Left ventricle myocardium inferior (tissue), 1 donor: ENCODE results near the gene CECR2. TPM values are rescaled to one million over a fixed set of nuclear protein-coding genes. Genes with fewer than 3 reads are reported as not detected.

Source experiments
- DNase-seq: peaks from one replicate; pipeline ENCODE4 v3.0.0-alpha.2; 2020
- H3K27ac ChIP-seq: fragments of 200-600 bp; replicated peaks from 2 replicates; pipeline ENCODE4 v1.8.0; 2021
- H3K27me3 ChIP-seq: fragments of 200-600 bp; 2 replicates; pipeline ENCODE4 v1.8.0; 2021; ENCODE audit warnings: low read depth
- H3K36me3 ChIP-seq: fragments of 200-600 bp; 2 replicates; pipeline ENCODE4 v1.8.0; 2021
- H3K4me1 ChIP-seq: fragments of 200-600 bp; 2 replicates; pipeline ENCODE4 v1.8.0; 2021
- H3K4me3 ChIP-seq: fragments of 200-600 bp; 2 replicates; pipeline ENCODE4 v1.8.0; 2021; ENCODE audit warnings: mild to moderate bottlenecking, moderate library complexity
- H3K9me3 ChIP-seq: fragments of 200-600 bp; replicated peaks from 2 replicates; pipeline ENCODE4 v1.8.0; 2021
- intact Hi-C: fragments of 100-400 bp; cut with micrococcal nuclease; formaldehyde crosslinking; loops from one replicate; pipeline ENCODE4 v1.11.0; 2022
- total RNA-seq: library from RNA; stranded (reverse); fragmentation: NEBNext Ultra II Directional; extraction: Animal tissue kit (Norgen Biotek cat#: 25700); gene quantifications from one replicate; pipeline ENCODE4 v1.2.1, GENCODE V29; 2021
- TF ChIP-seq, protein P1 (sequence below): fragments of 200-600 bp; IDR thresholded peaks from 2 replicates; pipeline ENCODE4 v1.8.0; 2021; ENCODE audit warnings: antibody characterized with exemption, mild to moderate bottlenecking, borderline replicate concordance
- donor health status: DM: no; HTN: yes; CAD: no; lungs with severe emphysema.

CECR2 gene
- total RNA-seq, 1 donor from 2014 or later = 3.1 TPM

DNA sequence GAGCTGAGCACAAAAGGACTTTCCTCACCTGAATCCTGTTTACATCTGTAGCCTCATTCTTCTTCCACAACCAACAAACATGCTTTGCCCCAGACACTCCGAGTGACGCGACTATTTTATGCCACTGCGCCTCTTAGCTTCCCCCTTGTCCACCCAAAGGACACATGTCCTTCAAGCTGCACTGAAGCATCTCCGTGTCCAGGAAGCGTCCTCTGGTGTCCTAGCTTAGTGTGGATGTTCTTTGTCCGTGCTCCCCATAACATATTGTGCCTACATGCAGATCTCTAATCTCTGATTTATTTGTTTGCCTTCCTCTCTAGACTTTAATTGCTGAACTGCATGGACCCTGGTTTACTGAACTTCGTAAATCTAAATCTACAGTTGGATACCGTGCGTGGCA, 20.1 kb upstream of the CECR2 start:
- intact Hi-C loops = no loop called here
- no peaks in the 10 kb centered on the region for H3K36me3 ChIP-seq
- no peak for DNase-seq
- no peaks in the 10 kb centered on the region for H3K4me1 ChIP-seq
- no peak overlapping the region for H3K27ac ChIP-seq
- TF ChIP-seq, protein P1, sequence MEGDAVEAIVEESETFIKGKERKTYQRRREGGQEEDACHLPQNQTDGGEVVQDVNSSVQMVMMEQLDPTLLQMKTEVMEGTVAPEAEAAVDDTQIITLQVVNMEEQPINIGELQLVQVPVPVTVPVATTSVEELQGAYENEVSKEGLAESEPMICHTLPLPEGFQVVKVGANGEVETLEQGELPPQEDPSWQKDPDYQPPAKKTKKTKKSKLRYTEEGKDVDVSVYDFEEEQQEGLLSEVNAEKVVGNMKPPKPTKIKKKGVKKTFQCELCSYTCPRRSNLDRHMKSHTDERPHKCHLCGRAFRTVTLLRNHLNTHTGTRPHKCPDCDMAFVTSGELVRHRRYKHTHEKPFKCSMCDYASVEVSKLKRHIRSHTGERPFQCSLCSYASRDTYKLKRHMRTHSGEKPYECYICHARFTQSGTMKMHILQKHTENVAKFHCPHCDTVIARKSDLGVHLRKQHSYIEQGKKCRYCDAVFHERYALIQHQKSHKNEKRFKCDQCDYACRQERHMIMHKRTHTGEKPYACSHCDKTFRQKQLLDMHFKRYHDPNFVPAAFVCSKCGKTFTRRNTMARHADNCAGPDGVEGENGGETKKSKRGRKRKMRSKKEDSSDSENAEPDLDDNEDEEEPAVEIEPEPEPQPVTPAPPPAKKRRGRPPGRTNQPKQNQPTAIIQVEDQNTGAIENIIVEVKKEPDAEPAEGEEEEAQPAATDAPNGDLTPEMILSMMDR = no peak
- H3K9me3 ChIP-seq = no peaks in the 10 kb centered on the region
- peaks cover 13% of the 10 kb centered on the region for H3K27me3 ChIP-seq
- H3K4me3 ChIP-seq = no peak overlapping the region

DNA sequence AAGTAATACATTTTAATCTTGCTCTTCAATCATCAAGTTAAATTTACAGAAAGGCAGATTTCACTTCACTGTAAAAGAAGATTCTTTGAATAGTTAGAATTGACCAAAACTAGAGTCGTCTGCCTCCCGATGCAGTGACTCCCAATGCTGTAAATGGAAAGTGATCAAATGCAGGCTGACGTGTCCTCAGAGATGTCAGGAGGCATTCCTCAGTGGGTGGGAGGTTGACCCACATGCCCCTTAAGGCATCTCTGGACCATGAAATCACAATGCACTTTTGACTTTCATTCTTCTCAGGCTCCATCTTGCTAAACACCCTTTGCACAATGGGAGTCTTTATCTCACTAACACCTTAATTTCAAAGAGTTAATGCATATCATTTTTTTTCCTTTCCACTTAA, 19.0 kb upstream of the CECR2 start:
- Histone ChIP-seq H3K9me3 (no peaks in the 10 kb centered on the region), H3K4me1 (no peaks in the 10 kb centered on the region), H3K4me3 (no peak overlapping the region), H3K27ac (no peak overlapping the region), H3K27me3 (peaks cover 10% of the 10 kb centered on the region), H3K36me3 (no peaks in the 10 kb centered on the region)
- TF ChIP-seq, protein P1 = no peak
- DNase-seq = no peak
- intact Hi-C loops = no loop called here

DNA sequence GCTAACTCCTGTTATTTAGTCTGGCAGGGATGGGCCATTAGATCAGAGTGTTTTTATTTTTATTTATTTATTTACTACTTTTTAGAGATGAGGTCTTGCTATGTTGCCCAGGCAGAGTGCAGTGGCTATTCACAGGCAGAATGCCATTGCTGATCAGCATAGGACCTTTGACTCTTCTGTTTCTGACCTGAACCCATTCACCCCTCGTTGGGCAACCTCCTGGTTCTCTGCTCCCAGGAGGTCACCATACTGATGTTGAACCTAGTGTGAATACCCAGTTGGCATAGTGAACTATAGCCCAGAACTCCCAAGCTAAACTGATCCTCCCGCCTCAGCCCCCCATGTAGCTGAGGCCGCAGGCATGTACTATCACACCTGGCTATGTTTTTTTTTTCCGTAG, 16.5 kb upstream of the CECR2 start:
- no peak for DNase-seq
- no peak overlapping the region for H3K4me3 ChIP-seq
- peaks cover 4% of the 10 kb centered on the region for H3K27me3 ChIP-seq
- TF ChIP-seq, protein P1 = no peak
- intact Hi-C loops = no loop called here
- H3K27ac ChIP-seq = no peak overlapping the region
- H3K36me3 ChIP-seq = no peaks in the 10 kb centered on the region
- H3K4me1 ChIP-seq = no peaks in the 10 kb centered on the region
- H3K9me3 ChIP-seq = no peaks in the 10 kb centered on the region

DNA sequence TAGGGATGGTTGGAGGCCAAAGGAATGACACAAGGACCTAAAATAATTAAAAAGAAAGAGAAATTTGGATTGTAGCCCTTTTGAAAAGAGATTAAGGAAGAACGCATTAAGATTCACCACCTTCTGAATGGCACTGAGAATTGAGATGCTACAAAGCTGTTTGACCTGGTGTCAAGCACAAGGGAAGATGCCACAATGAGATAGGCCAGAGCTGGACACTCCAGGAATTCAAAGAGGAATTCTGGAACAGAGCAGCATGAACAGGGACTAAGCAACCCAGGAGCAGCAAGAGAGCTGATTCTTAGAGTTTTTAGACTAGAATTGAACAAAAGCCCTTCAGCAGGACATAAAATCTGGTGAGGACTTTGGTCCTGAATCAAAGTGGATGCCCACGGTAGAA, 11.6 kb upstream of the CECR2 start:
- DNase-seq = no peak
- Histone ChIP-seq H3K9me3 (no peaks in the 10 kb centered on the region), H3K4me3 (no peak overlapping the region), H3K27ac (no peak overlapping the region), H3K4me1 (no peaks in the 10 kb centered on the region), H3K36me3 (no peaks in the 10 kb centered on the region), H3K27me3 (no peaks in the 10 kb centered on the region)
- intact Hi-C loops = no loop called here
- TF ChIP-seq, protein P1 = no peak

DNA sequence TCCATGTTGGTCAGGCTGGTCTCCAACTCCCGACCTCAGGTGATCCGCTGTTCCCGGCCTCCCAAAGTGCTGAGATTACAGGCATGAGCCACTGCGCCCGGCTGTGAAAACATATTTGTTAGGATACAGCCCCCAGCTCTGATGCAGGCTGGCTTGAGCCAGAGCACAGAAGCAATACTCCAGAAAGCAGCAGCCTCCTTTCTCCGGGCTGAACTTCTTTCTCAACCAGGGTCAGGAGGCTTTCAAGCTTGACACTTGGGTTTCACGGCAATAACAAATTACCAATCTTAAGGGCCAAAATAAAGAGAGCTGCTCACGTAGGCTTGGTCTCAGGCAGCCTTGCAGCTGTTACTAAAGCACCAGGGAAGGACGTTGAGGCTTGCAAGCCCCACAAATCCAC, 10.8 kb upstream of the CECR2 start:
- TF ChIP-seq, protein P1 = no peak
- DNase-seq = no peak
- no peaks in the 10 kb centered on the region for H3K36me3 ChIP-seq
- no peak overlapping the region for H3K4me3 ChIP-seq
- H3K27ac ChIP-seq = no peak overlapping the region
- no peaks in the 10 kb centered on the region for H3K9me3 ChIP-seq
- H3K4me1 ChIP-seq = no peaks in the 10 kb centered on the region
- intact Hi-C loops = no loop called here
- no peaks in the 10 kb centered on the region for H3K27me3 ChIP-seq

DNA sequence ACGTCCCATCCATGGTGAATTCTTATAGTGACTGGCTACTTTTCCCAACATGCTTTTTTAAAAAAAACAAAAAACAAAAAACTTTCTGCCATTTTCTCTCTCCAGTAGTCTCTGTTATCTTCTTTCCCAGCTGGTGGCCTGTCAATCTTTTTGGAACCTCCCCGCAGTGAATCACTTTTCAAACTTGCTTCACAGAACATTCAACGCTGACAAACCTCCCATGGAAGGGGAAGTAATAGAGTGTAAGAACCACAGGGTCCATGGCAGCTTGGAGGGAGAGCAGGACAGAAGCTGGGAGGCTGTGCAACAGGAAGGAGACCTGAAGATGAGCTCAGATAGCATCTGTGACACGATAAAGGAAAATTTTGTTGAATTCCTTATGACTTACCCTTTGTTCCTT, 9.8 kb upstream of the CECR2 start:
- Histone ChIP-seq H3K4me1 (no peaks in the 10 kb centered on the region), H3K4me3 (no peak overlapping the region), H3K27ac (no peak overlapping the region), H3K36me3 (no peaks in the 10 kb centered on the region), H3K9me3 (no peaks in the 10 kb centered on the region), H3K27me3 (no peaks in the 10 kb centered on the region)
- no peak for DNase-seq
- TF ChIP-seq, protein P1 = no peak
- intact Hi-C loops = no loop called here
